Measurements from ENCODE around the gene ZNF500. TPM values are rescaled to one million over a fixed set of nuclear protein-coding genes. Genes with fewer than 3 reads are reported as not detected.

ZNF500 gene
- total and polyA plus RNA-seq, 2 of the 4 experiments (the other 2 are of a cell fraction): 4.5 to 5.9 TPM

DNA sequence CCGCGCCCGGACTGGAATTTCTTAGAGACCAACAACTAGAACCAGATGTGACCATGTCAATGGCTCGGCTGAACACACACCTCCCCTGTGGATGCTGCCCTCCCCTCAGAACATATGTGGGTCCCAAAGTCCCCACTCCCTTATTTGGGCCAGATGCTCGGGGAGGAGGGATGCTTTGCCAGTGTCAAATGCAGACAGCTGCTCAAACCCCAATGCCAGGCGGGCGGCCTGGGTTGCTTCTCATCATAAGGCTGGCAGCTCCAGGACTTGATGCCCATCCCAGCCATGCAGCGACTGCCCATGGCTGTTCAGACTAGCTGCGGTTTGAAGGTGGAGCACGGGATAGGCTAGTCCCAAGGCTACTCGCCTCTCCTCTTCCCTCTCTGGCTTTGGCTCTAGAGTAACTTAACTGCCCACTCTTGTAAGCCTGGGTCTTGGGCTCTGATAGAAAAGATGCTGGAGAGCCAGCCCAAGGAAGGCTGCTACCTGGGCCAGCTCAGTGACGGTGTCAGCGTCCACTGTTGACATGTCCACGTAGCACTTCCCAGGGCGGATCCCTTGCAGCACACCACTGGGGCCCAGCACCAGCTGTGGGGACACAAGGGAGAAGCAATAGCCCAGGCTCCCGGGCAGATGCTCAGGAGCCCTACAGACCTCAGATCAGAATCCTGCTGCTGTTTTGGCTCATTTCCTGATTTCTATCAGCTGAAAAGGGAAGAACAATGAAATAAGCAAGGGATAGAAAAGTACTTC lies 46.5 kb upstream of the ZNF500 start:
- Histone ChIP-seq H2BK15ac (ENCODE audit: low read depth, low read length) (no peak overlapping the region), H4K5ac (ENCODE audit: low read depth, low read length) (no peak overlapping the region), H3K9me1 (ENCODE audit: insufficient read depth, low read length) (no peaks in the 10 kb centered on the region), H2BK5ac (ENCODE audit: low read depth, low read length, poor library complexity, severe bottlenecking) (no peak overlapping the region), H3K14ac (replicated peaks; ENCODE audit: low read depth, low read length) (no peak overlapping the region), H2BK120ac (ENCODE audit: low read depth, low read length) (no peak overlapping the region), H3K23ac (ENCODE audit: low read depth, low read length) (no peak overlapping the region), H3K56ac (ENCODE audit: extremely low read depth, insufficient read depth, low read length) (no peak overlapping the region), H4K91ac (ENCODE audit: insufficient read depth, low read depth, low read length) (no peak overlapping the region), H3K4me1 (ENCODE audit: control insufficient read depth, insufficient read depth, low read length) (peaks cover 8% of the 10 kb centered on the region; the same call in 1 of the 2 replicates), H3K27me3 (ENCODE audit: control insufficient read depth, insufficient read depth, low read length) (no peaks in the 10 kb centered on the region), H3K4ac (ENCODE audit: low read depth, low read length) (no peak overlapping the region), H4K20me1 (ENCODE audit: insufficient read depth, low read length) (no peaks in the 10 kb centered on the region), H3K18ac (ENCODE audit: low read depth, low read length) (no peak overlapping the region), H3K79me1 (ENCODE audit: low read depth in 1 of 2, low read length in 2 of 2) (peaks cover 2 to 5% of the 10 kb centered on the region in 2 experiments; a peak in 1 of 4 replicates), H2AK9ac (replicated peaks; ENCODE audit: low read depth, low read length, poor library complexity) (no peak overlapping the region), H3K27ac (ENCODE audit: insufficient read depth, low read length) (peak overlapping the region; percentile 17; the same call in 1 of the 2 replicates), H4K8ac (ENCODE audit: low read depth in 2 of 2, low read length in 2 of 2) (no peak overlapping the region), H3K9me3 (ENCODE audit: control insufficient read depth, insufficient read depth, low read length) (no peaks in the 10 kb centered on the region), H2BK20ac (ENCODE audit: low read depth, low read length) (no peak overlapping the region), H3K36me3 (ENCODE audit: control insufficient read depth, insufficient read depth, low read length) (peaks cover 48% of the 10 kb centered on the region), H2AFZ (replicated peaks; ENCODE audit: low read length, poor library complexity) (no peak overlapping the region), H3K4me2 (ENCODE audit: low read depth, low read length) (no peak overlapping the region), H2AK5ac (ENCODE audit: low read depth, low read length) (no peak overlapping the region), H3K4me3 (ENCODE audit: insufficient read depth, low read depth, low read length) (no peak overlapping the region), H3K9ac (ENCODE audit: low read depth, low read length) (no peak overlapping the region)
- in situ Hi-C loops (cut with MboI; ENCODE audit: low sequenced_read_pairs) (no loop called here), intact Hi-C loops (cut with micrococcal nuclease) (no loop called here), dilution Hi-C loops (cut with HindIII; ENCODE audit: low sequenced_read_pairs, unreplicated experiment) (no loop called here)
- POLR2A ChIA-PET (ENCODE audit: unreplicated experiment): interaction anchor here (0.6 kb wide), 1 partner anchor 17 kb away, joined by 13 read pairs; no protein-coding TSS in a partner anchor
- ATAC-seq (ENCODE audit: low read depth) (no peak), DNase-seq (no peak)
- 96% methylated on average over 8 of the region's 16 CpGs; no CpG with 5 or more reads in 1 of the 2 experiments for WGBS, 2 experiments (ENCODE audit: extremely low coverage in 2 of 2, insufficient read length in 1 of 2)
- CTCF ChIA-PET: no interaction called here
- BruUV-seq (replicated peaks): no TSS peak
- TF ChIP-seq SMC3 (IDR thresholded peaks at IDR 0.05; ENCODE audit: low read depth, low read length) (no peak), RCOR1 (IDR thresholded peaks at IDR 0.05; ENCODE audit: insufficient replicate concordance, low read length) (no peak), NFE2L2 (IDR thresholded peaks at IDR 0.05; ENCODE audit: low read depth, low read length) (no peak), RAD21 (IDR thresholded peaks at IDR 0.05; ENCODE audit: low read length) (no peak), BHLHE40 (IDR thresholded peaks at IDR 0.05; ENCODE audit: low read depth, low read length) (no peak), CEBPB (IDR thresholded peaks at IDR 0.05; ENCODE audit: low read depth, low read length) (no peak), RFX5 (IDR thresholded peaks at IDR 0.05; ENCODE audit: low read depth, low read length) (no peak), MAFK (IDR thresholded peaks at IDR 0.05; ENCODE audit: low read depth, low read length) (no peak), POLR2A (IDR thresholded peaks at IDR 0.05; ENCODE audit: low read depth, low read length) (no peak), CHD1 (IDR thresholded peaks at IDR 0.05; ENCODE audit: low read depth, low read length) (no peak), FOS (IDR thresholded peaks at IDR 0.05; ENCODE audit: low read depth, low read length) (no peak), MAZ (IDR thresholded peaks at IDR 0.05; ENCODE audit: borderline replicate concordance, low read depth, low read length) (no peak)
- TF ChIP-seq, protein P1, sequence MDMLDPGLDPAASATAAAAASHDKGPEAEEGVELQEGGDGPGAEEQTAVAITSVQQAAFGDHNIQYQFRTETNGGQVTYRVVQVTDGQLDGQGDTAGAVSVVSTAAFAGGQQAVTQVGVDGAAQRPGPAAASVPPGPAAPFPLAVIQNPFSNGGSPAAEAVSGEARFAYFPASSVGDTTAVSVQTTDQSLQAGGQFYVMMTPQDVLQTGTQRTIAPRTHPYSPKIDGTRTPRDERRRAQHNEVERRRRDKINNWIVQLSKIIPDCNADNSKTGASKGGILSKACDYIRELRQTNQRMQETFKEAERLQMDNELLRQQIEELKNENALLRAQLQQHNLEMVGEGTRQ (IDR thresholded peaks at IDR 0.05; ENCODE audit: low read depth, low read length): no peak
- TF ChIP-seq, protein P2, sequence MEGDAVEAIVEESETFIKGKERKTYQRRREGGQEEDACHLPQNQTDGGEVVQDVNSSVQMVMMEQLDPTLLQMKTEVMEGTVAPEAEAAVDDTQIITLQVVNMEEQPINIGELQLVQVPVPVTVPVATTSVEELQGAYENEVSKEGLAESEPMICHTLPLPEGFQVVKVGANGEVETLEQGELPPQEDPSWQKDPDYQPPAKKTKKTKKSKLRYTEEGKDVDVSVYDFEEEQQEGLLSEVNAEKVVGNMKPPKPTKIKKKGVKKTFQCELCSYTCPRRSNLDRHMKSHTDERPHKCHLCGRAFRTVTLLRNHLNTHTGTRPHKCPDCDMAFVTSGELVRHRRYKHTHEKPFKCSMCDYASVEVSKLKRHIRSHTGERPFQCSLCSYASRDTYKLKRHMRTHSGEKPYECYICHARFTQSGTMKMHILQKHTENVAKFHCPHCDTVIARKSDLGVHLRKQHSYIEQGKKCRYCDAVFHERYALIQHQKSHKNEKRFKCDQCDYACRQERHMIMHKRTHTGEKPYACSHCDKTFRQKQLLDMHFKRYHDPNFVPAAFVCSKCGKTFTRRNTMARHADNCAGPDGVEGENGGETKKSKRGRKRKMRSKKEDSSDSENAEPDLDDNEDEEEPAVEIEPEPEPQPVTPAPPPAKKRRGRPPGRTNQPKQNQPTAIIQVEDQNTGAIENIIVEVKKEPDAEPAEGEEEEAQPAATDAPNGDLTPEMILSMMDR (conservative IDR thresholded peaks at IDR 0.05; ENCODE audit: low read depth, low read length): no peak
- TF ChIP-seq, protein P3, sequence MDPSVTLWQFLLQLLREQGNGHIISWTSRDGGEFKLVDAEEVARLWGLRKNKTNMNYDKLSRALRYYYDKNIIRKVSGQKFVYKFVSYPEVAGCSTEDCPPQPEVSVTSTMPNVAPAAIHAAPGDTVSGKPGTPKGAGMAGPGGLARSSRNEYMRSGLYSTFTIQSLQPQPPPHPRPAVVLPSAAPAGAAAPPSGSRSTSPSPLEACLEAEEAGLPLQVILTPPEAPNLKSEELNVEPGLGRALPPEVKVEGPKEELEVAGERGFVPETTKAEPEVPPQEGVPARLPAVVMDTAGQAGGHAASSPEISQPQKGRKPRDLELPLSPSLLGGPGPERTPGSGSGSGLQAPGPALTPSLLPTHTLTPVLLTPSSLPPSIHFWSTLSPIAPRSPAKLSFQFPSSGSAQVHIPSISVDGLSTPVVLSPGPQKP (IDR thresholded peaks at IDR 0.05; ENCODE audit: borderline replicate concordance, low read depth, low read length): no peak
